Measurements from ENCODE around the gene MAML2. TPM values are rescaled to one million over a fixed set of nuclear protein-coding genes. Genes with fewer than 3 reads are reported as not detected.

Gene MAML2
- total and polyA plus RNA-seq, 9 of the 15 experiments (the other 6 are each of a cell fraction or from before 2014, with no cell fraction given), result 0.79 to 6.8 (median 4.8) TPM

- DNase-seq (ENCODE audit: extremely low read depth in 1 of 4, low spot score in 3 of 4), result no peak
- no TSS peak for BruUV-seq (replicated peaks)
- FAIRE-seq, result no peak
- Histone ChIP-seq H3K9ac (ENCODE audit: insufficient read depth in 1 of 2, low read depth in 2 of 2, low read length in 2 of 2) (no peak overlapping the region), H3K4me1 (replicated peaks in 1 of 2; ENCODE audit: control insufficient read depth in 2 of 2, insufficient read depth in 2 of 2, low read length in 2 of 2) (peaks cover 0 to 33% of the 10 kb centered on the region in 2 experiments; a peak in 3 of 5 replicates), H3K27ac (ENCODE audit: extremely low read depth, low read depth, low read length) (no peak overlapping the region), H3K9me1 (ENCODE audit: control insufficient read depth, insufficient read depth, low read length) (no peaks in the 10 kb centered on the region), H3K4me2 (ENCODE audit: insufficient read depth, low read length) (no peak overlapping the region), H2AFZ (ENCODE audit: low read depth, low read length) (no peak overlapping the region), H3K27me3 (ENCODE audit: control insufficient read depth in 2 of 2, insufficient read depth in 2 of 2, low read length in 2 of 2) (no peaks in the 10 kb centered on the region), H3K36me3 (ENCODE audit: control insufficient read depth, insufficient read depth, low read length) (no peaks in the 10 kb centered on the region), H3K9me3 (replicated peaks; ENCODE audit: control insufficient read depth, insufficient read depth, low read depth, low read length) (no peaks in the 10 kb centered on the region), H3K79me2 (ENCODE audit: control insufficient read depth, insufficient read depth, low read length) (peaks cover 5% of the 10 kb centered on the region; the same call in 1 of the 3 replicates), H3K4me3 (no peak overlapping the region), H4K20me1 (replicated peaks; ENCODE audit: control insufficient read depth, insufficient read depth, low read length) (0 out of 2 replicates have a peak, but pooled peaks cover 2% of the 10 kb centered on the region)
- TF ChIP-seq ZNF444 (CRISPR knock-in tag; IDR thresholded peaks at IDR 0.05) (no peak), SETDB1 (IDR thresholded peaks at IDR 0.05; ENCODE audit: low read length) (no peak), ZNF316 (IDR thresholded peaks at IDR 0.05) (peak; percentile 68), ZNF512 (tag; IDR thresholded peaks at IDR 0.05) (no peak), MAFG (tag; conservative IDR thresholded peaks at IDR 0.05) (0 out of 2 replicates have a peak, but pooled peaks have one; percentile 23), C11orf30 (IDR thresholded peaks at IDR 0.05; ENCODE audit: low read depth) (peak; percentile 50; the same call in 1 of the 2 replicates)
- in situ Hi-C loops (cut with MboI), result no loop called here
- ChIA-PET CTCF (ENCODE audit: low intra/inter-chr PET ratio) (no interaction called here), POLR2A (no interaction called here)
- WGBS (ENCODE audit: insufficient coverage, low coverage, missing lambda C conversion rate), result 73% methylated on average over 2 of the region's 2 CpGs
- ATAC-seq, result no peak
- intact Hi-C loops (cut with micrococcal nuclease), result no loop called here
These were observed 41.2 kb downstream of the MAML2 start for GRCh38 chr11:96301818-96302217.

All from K562 (cell line).